Skeletal muscle tissue (tissue), 4 donors: ENCODE measurements around the gene RIPK1. TPM values are rescaled to one million over a fixed set of nuclear protein-coding genes. Genes with fewer than 3 reads are reported as not detected.
A peak's percentile ranks its signal among the peaks of the same experiment; 100 is the strongest.
"Not testable (repeated sequence)": the region's sequence is repeated elsewhere in the genome, so short reads cannot be mapped to it uniquely, and the experiment has no call there.

Experiments
- H3K27ac ChIP-seq: one replicate; pipeline ENCODE4 v1.7.0; 2013; ENCODE audit warnings: mild to moderate bottlenecking, low read depth, low read length, inconsistent platforms
- H3K27me3 ChIP-seq, 3 donors: one replicate each; pipeline ENCODE4 v1.7.0; 2013; ENCODE audit warnings: low read length in 3 of 3; ENCODE audit not compliant: control insufficient read depth in 3 of 3, insufficient read depth in 3 of 3
- H3K36me3 ChIP-seq, 3 donors: one replicate each; pipeline ENCODE4 v1.7.0; 2013; ENCODE audit warnings: low read length in 3 of 3; ENCODE audit not compliant: control insufficient read depth in 3 of 3, insufficient read depth in 3 of 3
- H3K4me1 ChIP-seq, 3 donors: one replicate each; pipeline ENCODE4 v1.7.0; 2013; ENCODE audit warnings: low read length in 3 of 3, mild to moderate bottlenecking in 3 of 3; ENCODE audit not compliant: control insufficient read depth in 3 of 3, insufficient read depth in 3 of 3
- H3K4me3 ChIP-seq, 3 donors: one replicate each; pipeline ENCODE4 v1.7.0; 2013; ENCODE audit warnings: low read length in 3 of 3
- H3K9ac ChIP-seq, 3 donors: one replicate each; pipeline ENCODE4 v1.7.0; 2013; ENCODE audit warnings: low read length in 3 of 3, mild to moderate bottlenecking in 3 of 3, moderate library complexity in 2 of 3, low read depth in 1 of 3
- H3K9me3 ChIP-seq, 3 donors: one replicate each; pipeline ENCODE4 v1.7.0; 2013; ENCODE audit warnings: low read length in 3 of 3; ENCODE audit not compliant: control insufficient read depth in 3 of 3
- total RNA-seq: library from RNA; depleted of rRNA; stranded (reverse); fragments of >200 nt; gene quantifications from one replicate; pipeline ENCODE4 v1.2.3, GENCODE V29; 2014
- donor health status: Osteomylitis.

Gene RIPK1
- total RNA-seq, 1 donor from 2014 or later = 14.6 TPM

GRCh38 chr6:3058957-3059356, 9.3 kb upstream of the RIPK1 start:
- Histone ChIP-seq H3K36me3 (no peaks in the 10 kb centered on the region), H3K27ac (no peak overlapping the region)

GRCh38 chr6:3060092-3060491, 8.2 kb upstream of the RIPK1 start:
- H3K27me3 ChIP-seq, H3K9me3 ChIP-seq, H3K27ac ChIP-seq, H3K36me3 ChIP-seq, H3K4me3 ChIP-seq, H3K9ac ChIP-seq: not testable (repeated sequence)
- H3K4me1 ChIP-seq = peaks cover 8 to 12% (median 10%) of the 10 kb centered on the region in 3 donors

More at GRCh38 chr6:3058957-3059356, 9.3 kb upstream of the RIPK1 start:
- Histone ChIP-seq H3K4me3 (no peak overlapping the region), H3K9me3 (no peaks in the 10 kb centered on the region), H3K27me3 (no peaks in the 10 kb centered on the region), H3K4me1 (peaks cover 7 to 9% (median 8%) of the 10 kb centered on the region in 3 donors), H3K9ac (no peak overlapping the region)

GRCh38 chr6:3061501-3061941, 6.8 kb upstream of the RIPK1 start:
- no peaks in the 10 kb centered on the region for H3K36me3 ChIP-seq
- H3K9ac ChIP-seq = no peak overlapping the region
- H3K9me3 ChIP-seq = no peaks in the 10 kb centered on the region
- no peak overlapping the region for H3K4me3 ChIP-seq
- H3K27me3 ChIP-seq = no peaks in the 10 kb centered on the region
- no peak overlapping the region for H3K27ac ChIP-seq
- H3K4me1 ChIP-seq = peaks cover 5 to 6% (median 5%) of the 10 kb centered on the region in 3 donors

- Histone ChIP-seq H3K4me3 (peak overlapping the region in 2 of 3 donors; percentile 51 to 88), H3K27ac (peak overlapping the region; percentile 83), H3K9ac (peak overlapping the region in 2 of 3 donors; percentile 64 to 89)
- H3K4me1 ChIP-seq, H3K27me3 ChIP-seq, H3K9me3 ChIP-seq, H3K36me3 ChIP-seq: not testable (repeated sequence)
Observed at GRCh38 chr6:3063340-3063732, 5.0 kb upstream of the RIPK1 start.

GRCh38 chr6:3063733-3064700, 4.3 kb upstream of the RIPK1 start:
- Histone ChIP-seq H3K36me3 (no peaks in the 10 kb centered on the region), H3K27ac (peak overlapping the region; percentile 83), H3K4me1 (peaks cover 5 to 9% (median 5%) of the 10 kb centered on the region in 3 donors), H3K4me3 (peak overlapping the region; percentile 80 to 89 (median 88)), H3K27me3 (no peaks in the 10 kb centered on the region), H3K9me3 (no peaks in the 10 kb centered on the region), H3K9ac (peak overlapping the region; percentile 78 to 89 (median 80))

GRCh38 chr6:3071568-3071967, 3.3 kb downstream of the RIPK1 start:
- peaks cover 7 to 16% (median 8%) of the 10 kb centered on the region in 3 donors for H3K4me1 ChIP-seq
- H3K9me3 ChIP-seq = no peaks in the 10 kb centered on the region
- peaks cover 0 to 2% (median 0%) of the 10 kb centered on the region in 3 donors for H3K36me3 ChIP-seq
- H3K4me3 ChIP-seq = no peak overlapping the region
- no peaks in the 10 kb centered on the region for H3K27me3 ChIP-seq
- H3K9ac ChIP-seq = no peak overlapping the region
- no peak overlapping the region for H3K27ac ChIP-seq

- H3K27ac ChIP-seq = no peak overlapping the region
- H3K4me1 ChIP-seq = peaks cover 5 to 16% (median 7%) of the 10 kb centered on the region in 3 donors
- H3K9me3 ChIP-seq = no peaks in the 10 kb centered on the region
- H3K4me3 ChIP-seq = no peak overlapping the region
- no peak overlapping the region for H3K9ac ChIP-seq
- H3K36me3 ChIP-seq = peaks cover 7 to 13% (median 10%) of the 10 kb centered on the region in 3 donors
- no peaks in the 10 kb centered on the region for H3K27me3 ChIP-seq
Observed at GRCh38 chr6:3072798-3073197, 4.5 kb downstream of the RIPK1 start.

GRCh38 chr6:3073382-3073781, 5.1 kb downstream of the RIPK1 start:
- Histone ChIP-seq H3K9ac (no peak overlapping the region), H3K36me3 (peaks cover 13 to 19% (median 16%) of the 10 kb centered on the region in 3 donors), H3K4me3 (no peak overlapping the region), H3K27me3 (no peaks in the 10 kb centered on the region), H3K27ac (no peak overlapping the region), H3K9me3 (no peaks in the 10 kb centered on the region), H3K4me1 (peaks cover 5 to 16% (median 7%) of the 10 kb centered on the region in 3 donors)

- no peak overlapping the region for H3K9ac ChIP-seq
- peaks cover 22 to 38% (median 32%) of the 10 kb centered on the region in 3 donors for H3K36me3 ChIP-seq
Observed at GRCh38 chr6:3075772-3076113, 7.4 kb downstream of the RIPK1 start.

GRCh38 chr6:3076320-3076719, 8.0 kb downstream of the RIPK1 start:
- H3K27ac ChIP-seq = no peak overlapping the region

More at GRCh38 chr6:3075772-3076113, 7.4 kb downstream of the RIPK1 start:
- Histone ChIP-seq H3K27me3 (no peaks in the 10 kb centered on the region), H3K9me3 (no peaks in the 10 kb centered on the region), H3K27ac (no peak overlapping the region), H3K4me3 (no peak overlapping the region), H3K4me1 (peaks cover 0 to 11% (median 0%) of the 10 kb centered on the region in 3 donors)

More at GRCh38 chr6:3076320-3076719, 8.0 kb downstream of the RIPK1 start:
- Histone ChIP-seq H3K9ac (no peak overlapping the region), H3K9me3 (no peaks in the 10 kb centered on the region), H3K36me3 (peaks cover 22 to 44% (median 38%) of the 10 kb centered on the region in 3 donors), H3K4me1 (peaks cover 0 to 11% (median 0%) of the 10 kb centered on the region in 3 donors), H3K4me3 (no peak overlapping the region), H3K27me3 (no peaks in the 10 kb centered on the region)
